Activated T-cell treated with anti-CD3 and anti-CD28 coated beads for 24 hours (primary cell): ENCODE measurements around the gene QPCT.

ENCODE experiments used
- DNase-seq: peaks from one replicate; pipeline ENCODE4 v3.0.0-alpha.2; 2020; ENCODE audit warnings: low read depth

Gene QPCT

GRCh38 chr2:37324786-37325624, 19.4 kb upstream of the QPCT start, which contains the start of gene PRKD3:
Gene PRKD3, minus strand, starts transcription at chr2:37324833. Its CDS starts 8,309 bp downstream, at chr2:37316524.
- DNase-seq = peak; percentile 56

GRCh38 chr2:37325625-37326071, 18.8 kb upstream of the QPCT start:
- no peak for DNase-seq

GRCh38 chr2:37326285-37326684, 18.1 kb upstream of the QPCT start:
- no peak for DNase-seq

GRCh38 chr2:37326866-37327634, 17.4 kb upstream of the QPCT start:
- no peak for DNase-seq

GRCh38 chr2:37330681-37331080, 13.7 kb upstream of the QPCT start:
- no peak for DNase-seq

- no peak for DNase-seq
Observed at GRCh38 chr2:37332560-37332959, 11.9 kb upstream of the QPCT start.

GRCh38 chr2:37333256-37333655, 11.2 kb upstream of the QPCT start:
- DNase-seq = no peak

GRCh38 chr2:37335604-37336003, 8.8 kb upstream of the QPCT start:
- DNase-seq = no peak

GRCh38 chr2:37337620-37338280, 6.7 kb upstream of the QPCT start:
- no peak for DNase-seq

- DNase-seq = no peak
Observed at GRCh38 chr2:37338933-37339332, 5.5 kb upstream of the QPCT start.

- no peak for DNase-seq
Observed at GRCh38 chr2:37340637-37341036, 3.8 kb upstream of the QPCT start.

GRCh38 chr2:37342591-37343220, 1.7 kb upstream of the QPCT start:
- no peak for DNase-seq

GRCh38 chr2:37343537-37344434, 644 bp upstream of the QPCT start:
- DNase-seq = no peak

GRCh38 chr2:37348155-37348554, 3.7 kb downstream of the QPCT start:
- no peak for DNase-seq

- DNase-seq = no peak
Observed at GRCh38 chr2:37349231-37349860, 4.9 kb downstream of the QPCT start.

- no peak for DNase-seq
Observed at GRCh38 chr2:37350034-37350433, 5.6 kb downstream of the QPCT start.

GRCh38 chr2:37354531-37354930, 10.1 kb downstream of the QPCT start:
- DNase-seq = no peak

- no peak for DNase-seq
Observed at GRCh38 chr2:37355735-37356134, 11.3 kb downstream of the QPCT start.

GRCh38 chr2:37356299-37356698, 11.9 kb downstream of the QPCT start:
- DNase-seq = no peak

- DNase-seq = no peak
Observed at GRCh38 chr2:37357069-37357468, 12.6 kb downstream of the QPCT start.

- DNase-seq = no peak
Observed at GRCh38 chr2:37357530-37357929, 13.1 kb downstream of the QPCT start.
